ENCODE results near the gene DCAF17. TPM values are rescaled to one million over a fixed set of nuclear protein-coding genes. Genes with fewer than 3 reads are reported as not detected.

Gene DCAF17
- total RNA-seq, 1 donor from 2014 or later = 16.2 TPM

- Mint-ChIP-seq H3K27me3 (ENCODE audit: unreplicated experiment) (no peaks in the 10 kb centered on the region), H3K9me3 (ENCODE audit: unreplicated experiment) (no peaks in the 10 kb centered on the region), H3K36me3 (ENCODE audit: low read depth, unreplicated experiment) (peaks cover under 1% of the 10 kb centered on the region), H3K27ac (ENCODE audit: unreplicated experiment) (no peak overlapping the region), H3K4me3 (ENCODE audit: unreplicated experiment) (no peak overlapping the region), H3K4me1 (ENCODE audit: unreplicated experiment) (peaks cover 3% of the 10 kb centered on the region)
- DNase-seq (ENCODE audit: low spot score) = no peak
- TF ChIP-seq CTCF (IDR thresholded peaks at IDR 0.05; ENCODE audit: unreplicated experiment) = no peak
Measured at GRCh38 chr2:171475979-171476378, 42.0 kb downstream of the DCAF17 start.

- H3K27ac Mint-ChIP-seq (ENCODE audit: unreplicated experiment) = no peak overlapping the region
- H3K4me3 Mint-ChIP-seq (ENCODE audit: unreplicated experiment) = no peak overlapping the region
- H3K27me3 Mint-ChIP-seq (ENCODE audit: unreplicated experiment) = no peaks in the 10 kb centered on the region
- H3K36me3 Mint-ChIP-seq (ENCODE audit: low read depth, unreplicated experiment) = no peaks in the 10 kb centered on the region
- TF ChIP-seq CTCF (IDR thresholded peaks at IDR 0.05; ENCODE audit: unreplicated experiment) = no peak
- DNase-seq (ENCODE audit: low spot score) = no peak
- no peaks in the 10 kb centered on the region for H3K9me3 Mint-ChIP-seq (ENCODE audit: unreplicated experiment)
- peaks cover 3% of the 10 kb centered on the region for H3K4me1 Mint-ChIP-seq (ENCODE audit: unreplicated experiment)
Measured at GRCh38 chr2:171478345-171478744, 44.3 kb downstream of the DCAF17 start.

- TF ChIP-seq CTCF (IDR thresholded peaks at IDR 0.05; ENCODE audit: unreplicated experiment) = no peak
- H3K9me3 Mint-ChIP-seq (ENCODE audit: unreplicated experiment) = no peaks in the 10 kb centered on the region
- DNase-seq (ENCODE audit: low spot score) = no peak
- no peak overlapping the region for H3K27ac Mint-ChIP-seq (ENCODE audit: unreplicated experiment)
- no peak overlapping the region for H3K4me3 Mint-ChIP-seq (ENCODE audit: unreplicated experiment)
- peaks cover 2% of the 10 kb centered on the region for H3K4me1 Mint-ChIP-seq (ENCODE audit: unreplicated experiment)
- no peaks in the 10 kb centered on the region for H3K27me3 Mint-ChIP-seq (ENCODE audit: unreplicated experiment)
- no peaks in the 10 kb centered on the region for H3K36me3 Mint-ChIP-seq (ENCODE audit: low read depth, unreplicated experiment)
Measured at GRCh38 chr2:171479154-171479814, 45.3 kb downstream of the DCAF17 start.

- TF ChIP-seq CTCF (IDR thresholded peaks at IDR 0.05; ENCODE audit: unreplicated experiment) = no peak
- Mint-ChIP-seq H3K36me3 (ENCODE audit: low read depth, unreplicated experiment) (no peaks in the 10 kb centered on the region), H3K4me1 (ENCODE audit: unreplicated experiment) (no peaks in the 10 kb centered on the region), H3K9me3 (ENCODE audit: unreplicated experiment) (no peaks in the 10 kb centered on the region), H3K4me3 (ENCODE audit: unreplicated experiment) (no peak overlapping the region), H3K27me3 (ENCODE audit: unreplicated experiment) (no peaks in the 10 kb centered on the region), H3K27ac (ENCODE audit: unreplicated experiment) (no peak overlapping the region)
- DNase-seq (ENCODE audit: low spot score) = no peak
Measured at GRCh38 chr2:171480908-171481307, 46.9 kb downstream of the DCAF17 start.

GRCh38 chr2:171482308-171482707 is 48.3 kb downstream of the DCAF17 start:
- no peak for DNase-seq (ENCODE audit: low spot score)
- H3K4me1 Mint-ChIP-seq (ENCODE audit: unreplicated experiment) = no peaks in the 10 kb centered on the region
- H3K27ac Mint-ChIP-seq (ENCODE audit: unreplicated experiment) = no peak overlapping the region
- no peaks in the 10 kb centered on the region for H3K9me3 Mint-ChIP-seq (ENCODE audit: unreplicated experiment)
- no peak for TF ChIP-seq CTCF (IDR thresholded peaks at IDR 0.05; ENCODE audit: unreplicated experiment)
- no peaks in the 10 kb centered on the region for H3K27me3 Mint-ChIP-seq (ENCODE audit: unreplicated experiment)
- no peak overlapping the region for H3K4me3 Mint-ChIP-seq (ENCODE audit: unreplicated experiment)
- no peaks in the 10 kb centered on the region for H3K36me3 Mint-ChIP-seq (ENCODE audit: low read depth, unreplicated experiment)

Data from endothelial cell (in vitro differentiated cells).